ENCODE results near the gene MCC. TPM values are rescaled to one million over a fixed set of nuclear protein-coding genes. Genes with fewer than 3 reads are reported as not detected.
A peak's percentile ranks its signal among the peaks of the same experiment; 100 is the strongest.

The MCC gene
- polyA plus RNA-seq, 1 donor (not counting 4 experiments of a cell fraction or from before 2014, with no cell fraction given) = 24.6 TPM

- DNase-seq (ENCODE audit: low read depth, low spot score) (no peak), FAIRE-seq (peak; percentile 55)
- no peaks in the 10 kb centered on the region for H4K20me1 ChIP-seq (ENCODE audit: control insufficient read depth, extremely low read depth, insufficient read depth, low read length)
These were observed 209.3 kb downstream of the MCC start for GRCh38 chr5:113278976-113279375.

GRCh38 chr5:113276493-113276892 is 211.8 kb downstream of the MCC start:
- H3K4me2 ChIP-seq (ENCODE audit: control insufficient read depth, extremely low read depth, insufficient read depth, low read depth, low read length) = no peak overlapping the region
- H2AFZ ChIP-seq (ENCODE audit: control insufficient read depth, low read length) = no peak overlapping the region
- H3K27me3 ChIP-seq (ENCODE audit: control insufficient read depth, extremely low read depth, insufficient read depth, low read length) = no peaks in the 10 kb centered on the region

More at GRCh38 chr5:113278976-113279375, 209.3 kb downstream of the MCC start:
- Histone ChIP-seq H3K27me3 (ENCODE audit: control insufficient read depth, extremely low read depth, insufficient read depth, low read length) (no peaks in the 10 kb centered on the region), H3K4me3 (ENCODE audit: control insufficient read depth in 2 of 3, extremely low read depth in 1 of 3, insufficient read depth in 2 of 3, low read depth in 1 of 3, low read length in 3 of 3) (no peak overlapping the region), H3K4me1 (ENCODE audit: control insufficient read depth, extremely low read depth, insufficient read depth, low read length) (peaks cover 4% of the 10 kb centered on the region), H3K27ac (ENCODE audit: control insufficient read depth, insufficient read depth, low read length) (no peak overlapping the region), H3K9me1 (ENCODE audit: control insufficient read depth, extremely low read depth, insufficient read depth, low read length) (peaks cover 3% of the 10 kb centered on the region), H3K4me2 (ENCODE audit: control insufficient read depth, extremely low read depth, insufficient read depth, low read depth, low read length) (no peak overlapping the region), H3K36me3 (ENCODE audit: control insufficient read depth in 2 of 2, extremely low read depth in 1 of 2, insufficient read depth in 2 of 2, low read length in 2 of 2) (no peaks in the 10 kb centered on the region), H3K79me2 (ENCODE audit: control insufficient read depth, insufficient read depth, low read length) (peaks cover 88% of the 10 kb centered on the region), H2AFZ (ENCODE audit: control insufficient read depth, low read length) (no peak overlapping the region), H3K9me3 (ENCODE audit: control insufficient read depth, low read depth, low read length) (no peaks in the 10 kb centered on the region), H3K9ac (ENCODE audit: control insufficient read depth, extremely low read depth, insufficient read depth, low read length) (no peak overlapping the region)
- no peak for TF ChIP-seq EZH2 (IDR thresholded peaks at IDR 0.05; ENCODE audit: low read length)
- no peak for TF ChIP-seq CTCF (optimal IDR thresholded peaks at IDR 0.05 in 1 of 3, IDR thresholded peaks at IDR 0.05 in 1 of 3, conservative IDR thresholded peaks at IDR 0.05 in 1 of 3; ENCODE audit: extremely low read depth in 1 of 3, insufficient read depth in 2 of 3, low read length in 3 of 3)
- dilution Hi-C loops (cut with MboI; ENCODE audit: extremely low pct_ligation_motif_present, low sequenced_read_pairs) = no loop called here

More at GRCh38 chr5:113276493-113276892, 211.8 kb downstream of the MCC start:
- no peaks in the 10 kb centered on the region for H3K9me1 ChIP-seq (ENCODE audit: control insufficient read depth, extremely low read depth, insufficient read depth, low read length)
- no peaks in the 10 kb centered on the region for H3K9me3 ChIP-seq (ENCODE audit: control insufficient read depth, low read depth, low read length)
- no peak for FAIRE-seq
- DNase-seq (ENCODE audit: low read depth, low spot score) = no peak
- H3K4me1 ChIP-seq (ENCODE audit: control insufficient read depth, extremely low read depth, insufficient read depth, low read length) = peaks cover 17% of the 10 kb centered on the region
- H3K27ac ChIP-seq (ENCODE audit: control insufficient read depth, insufficient read depth, low read length) = no peak overlapping the region
- no peaks in the 10 kb centered on the region for H4K20me1 ChIP-seq (ENCODE audit: control insufficient read depth, extremely low read depth, insufficient read depth, low read length)
- H3K36me3 ChIP-seq (ENCODE audit: control insufficient read depth in 2 of 2, extremely low read depth in 1 of 2, insufficient read depth in 2 of 2, low read length in 2 of 2) = no peaks in the 10 kb centered on the region
- H3K9ac ChIP-seq (ENCODE audit: control insufficient read depth, extremely low read depth, insufficient read depth, low read length) = no peak overlapping the region
- TF ChIP-seq EZH2 (IDR thresholded peaks at IDR 0.05; ENCODE audit: low read length) (no peak), CTCF (optimal IDR thresholded peaks at IDR 0.05 in 1 of 3, IDR thresholded peaks at IDR 0.05 in 1 of 3, conservative IDR thresholded peaks at IDR 0.05 in 1 of 3; ENCODE audit: extremely low read depth in 1 of 3, insufficient read depth in 2 of 3, low read length in 3 of 3) (no peak)
- peaks cover 82% of the 10 kb centered on the region for H3K79me2 ChIP-seq (ENCODE audit: control insufficient read depth, insufficient read depth, low read length)
- dilution Hi-C loops (cut with MboI; ENCODE audit: extremely low pct_ligation_motif_present, low sequenced_read_pairs) = no loop called here
- no peak overlapping the region for H3K4me3 ChIP-seq (ENCODE audit: control insufficient read depth in 2 of 3, extremely low read depth in 1 of 3, insufficient read depth in 2 of 3, low read depth in 1 of 3, low read length in 3 of 3)
